Hippocampal formation (tissue), 2 donors: Measurements from ENCODE around the gene CCP110.
A peak's percentile ranks its signal among the peaks of the same experiment; 100 is the strongest.

Experiments
- DNase-seq, 2 donors: peaks; one replicate each; lab custom pipeline; 2025; lab: John Stamatoyannopoulos, UW

The CCP110 gene

DNA sequence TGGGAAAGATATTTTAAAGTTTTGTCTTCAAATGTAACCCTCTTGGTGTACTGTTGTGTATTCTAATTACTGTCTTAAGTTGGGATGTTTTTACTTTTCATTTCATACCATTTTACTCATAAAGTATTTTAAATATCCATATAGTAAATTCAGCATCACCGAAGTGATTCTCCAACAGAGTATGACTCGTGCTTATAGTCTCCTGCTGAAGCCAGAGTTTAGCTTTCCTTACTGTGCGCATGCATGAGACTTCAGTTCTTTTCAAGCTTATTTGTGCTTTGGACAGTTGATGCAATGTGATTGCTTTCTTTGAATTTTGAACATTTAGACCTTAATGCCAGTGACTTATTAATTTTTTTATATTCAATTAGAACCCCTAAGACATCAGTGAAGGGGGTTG lies 24.4 kb downstream of the CCP110 start:
- no peak for DNase-seq

GRCh38 chr16:19549673-19550072 lies 25.9 kb downstream of the CCP110 start:
- no peak for DNase-seq

- peak; percentile 97 to 99 for DNase-seq
These were observed 31.6 kb downstream of the CCP110 start, which contains the start of gene VPS35L for GRCh38 chr16:19555186-19555937. Gene VPS35L (plus strand): TSS chr16:19555703. CDS start chr16:19555730, 27 bp downstream.

DNA sequence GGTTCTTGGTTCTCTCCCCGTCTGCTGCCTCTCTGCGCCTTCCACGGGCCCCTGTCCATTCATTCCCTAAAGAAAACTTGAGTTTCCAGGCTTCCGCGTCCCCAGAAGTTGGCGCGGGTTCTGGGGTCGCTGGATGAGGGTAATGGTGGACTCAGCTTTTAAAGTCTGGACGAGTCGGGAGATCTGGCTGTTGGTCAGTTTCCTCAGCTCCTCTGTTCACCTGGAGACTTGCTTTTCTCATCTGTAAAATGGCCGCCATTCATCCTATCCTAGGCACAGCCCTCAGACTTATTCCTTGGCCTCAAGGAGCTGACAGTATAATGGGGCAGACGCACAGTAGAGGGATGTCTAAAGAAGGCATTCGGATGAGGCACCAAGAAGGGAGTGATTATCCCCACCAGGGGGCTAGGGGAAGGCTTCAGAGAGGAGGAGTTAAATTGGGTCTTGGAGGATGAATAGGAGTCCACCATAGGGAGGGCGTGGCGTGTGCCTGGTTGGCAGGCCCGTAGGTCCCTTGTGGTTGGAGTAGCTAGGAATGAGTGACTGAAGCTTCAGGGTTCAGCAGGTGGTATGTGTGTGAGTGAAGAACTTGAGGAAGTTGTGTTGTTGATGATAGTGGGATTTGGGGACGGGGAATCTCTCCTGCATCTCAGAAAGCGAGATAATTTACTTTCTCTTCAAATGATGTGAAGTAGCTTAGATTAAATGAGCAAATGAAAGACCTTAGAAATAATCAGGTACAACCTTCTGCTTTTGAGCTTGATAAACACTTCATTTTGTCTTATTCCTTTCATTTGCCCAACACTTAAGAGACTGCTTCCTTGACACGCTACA lies 32.4 kb downstream of the CCP110 start:
- DNase-seq = no peak

DNA sequence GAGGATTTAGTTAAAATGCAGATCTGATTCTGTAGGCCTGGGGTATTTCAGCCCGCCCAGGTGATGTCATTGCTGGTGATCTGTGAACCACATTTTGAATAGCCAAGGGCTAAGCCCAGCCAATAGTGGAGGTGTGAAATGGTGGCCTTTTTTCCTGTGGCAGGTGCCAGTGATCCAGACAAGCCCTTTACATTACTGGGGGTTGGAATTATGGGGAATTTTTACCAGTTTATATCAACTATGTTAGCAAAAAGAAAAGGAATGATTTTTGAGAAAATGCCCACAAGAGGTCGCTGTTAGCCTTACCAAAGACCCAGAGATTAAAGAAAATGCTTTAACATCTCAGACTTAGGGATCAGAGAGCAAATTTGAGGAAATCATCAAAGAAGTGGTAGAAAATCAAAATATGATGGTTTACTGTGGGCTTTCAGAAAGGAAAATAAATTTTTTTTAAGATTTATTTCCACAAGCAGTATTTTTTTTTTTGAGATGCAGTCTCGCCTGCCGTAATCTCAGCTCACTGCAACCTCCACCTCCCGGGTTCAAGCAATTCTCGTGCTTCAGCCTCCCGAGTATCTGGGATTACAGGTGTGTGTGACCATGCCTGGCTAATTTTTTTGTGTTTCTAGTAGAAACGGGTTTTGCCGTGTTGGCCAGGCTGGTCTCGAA lies 35.6 kb downstream of the CCP110 start:
- DNase-seq = peak in 1 of 2 donors; percentile 78

DNA sequence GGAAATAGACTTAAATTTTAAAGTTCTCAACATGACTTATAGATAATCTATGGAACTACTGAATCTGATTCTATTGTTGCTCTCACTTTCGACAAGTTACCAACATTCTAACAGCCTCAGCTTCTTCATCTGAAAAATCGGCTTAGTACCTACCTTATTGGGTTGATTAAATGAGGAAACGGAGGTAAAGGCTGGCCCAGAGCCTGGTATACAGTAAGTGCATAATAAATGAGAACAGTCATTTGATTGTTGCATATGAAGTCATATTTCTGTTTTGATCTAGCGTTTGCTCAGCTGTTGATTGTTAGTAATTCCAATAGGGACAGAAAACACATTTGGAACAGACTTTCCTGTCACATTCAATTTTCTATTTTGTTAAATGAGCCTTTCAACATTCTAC lies 36.3 kb downstream of the CCP110 start:
- no peak for DNase-seq

- DNase-seq = no peak
These were observed 39.6 kb downstream of the CCP110 start for GRCh38 chr16:19563377-19563776.

- no peak for DNase-seq
These were observed 42.6 kb downstream of the CCP110 start for GRCh38 chr16:19566362-19566761.

GRCh38 chr16:19567560-19567959 lies 43.8 kb downstream of the CCP110 start:
- no peak for DNase-seq

GRCh38 chr16:19573997-19574396 lies 50.3 kb downstream of the CCP110 start:
- DNase-seq = no peak

DNA sequence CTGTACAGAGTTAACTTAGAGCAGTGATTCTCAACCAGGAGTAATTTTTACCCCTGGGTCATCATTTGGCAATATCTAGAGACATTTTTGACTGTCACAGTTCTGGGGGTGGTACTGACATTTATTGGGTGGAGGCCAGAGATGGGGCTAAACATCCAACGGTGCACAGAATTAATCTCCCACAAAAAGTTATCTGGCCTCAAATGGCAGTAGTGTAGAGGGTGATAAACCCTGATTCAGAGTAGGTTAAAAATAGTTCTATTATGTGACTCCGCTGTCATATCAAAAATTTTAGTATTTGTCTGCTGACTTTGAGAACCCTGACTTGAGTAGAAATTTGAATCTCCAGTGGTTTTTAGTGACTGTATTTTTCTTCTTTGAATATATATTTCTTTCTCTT lies 50.9 kb downstream of the CCP110 start:
- DNase-seq = no peak

- peak; percentile 89 to 99 for DNase-seq
These were observed 54.7 kb downstream of the CCP110 start for GRCh38 chr16:19578378-19578971.

- no peak for DNase-seq
These were observed 58.5 kb downstream of the CCP110 start for GRCh38 chr16:19582050-19582831.

GRCh38 chr16:19583665-19584300 lies 60.0 kb downstream of the CCP110 start:
- no peak for DNase-seq

GRCh38 chr16:19588661-19589060 lies 64.9 kb downstream of the CCP110 start:
- peak in 1 of 2 donors; percentile 61 for DNase-seq

- DNase-seq = no peak
These were observed 65.4 kb downstream of the CCP110 start for GRCh38 chr16:19589106-19589505.

- DNase-seq = no peak
These were observed 66.1 kb downstream of the CCP110 start for GRCh38 chr16:19589771-19590302.

GRCh38 chr16:19595043-19595767 lies 71.5 kb downstream of the CCP110 start:
- no peak for DNase-seq

GRCh38 chr16:19598805-19599510 lies 75.2 kb downstream of the CCP110 start:
- DNase-seq = no peak
